NCI-H1048 (cell line): Measurements from ENCODE around the gene GINS2.
A peak's percentile ranks its signal among the peaks of the same experiment; 100 is the strongest.

ENCODE experiments used
- DNase-seq: peaks from one replicate; lab custom pipeline; 2025; lab: John Stamatoyannopoulos, UW

Gene GINS2

GRCh38 chr16:85688586-85689284 is at the start of gene GINS2:
TSS of gene GINS2 (minus strand) at chr16:85688954. CDS start at chr16:85688898, 56 bp downstream.
- peak; percentile 54 for DNase-seq

GRCh38 chr16:85736921-85737320 is 48.2 kb upstream of the GINS2 start:
- no peak for DNase-seq

- DNase-seq, result no peak
Measured at GRCh38 chr16:85735946-85736345, 47.2 kb upstream of the GINS2 start.

- no peak for DNase-seq
Measured at GRCh38 chr16:85735225-85735635, 46.5 kb upstream of the GINS2 start.

GRCh38 chr16:85734311-85735017 is 45.7 kb upstream of the GINS2 start:
- DNase-seq, result no peak

- DNase-seq, result no peak
Measured at GRCh38 chr16:85733839-85734170, 45.1 kb upstream of the GINS2 start.

- DNase-seq, result no peak
Measured at GRCh38 chr16:85733155-85733838, 44.5 kb upstream of the GINS2 start.

- DNase-seq, result no peak
Measured at GRCh38 chr16:85731179-85731578, 42.4 kb upstream of the GINS2 start.

- DNase-seq, result no peak
Measured at GRCh38 chr16:85730186-85730465, 41.4 kb upstream of the GINS2 start.

- DNase-seq, result no peak
Measured at GRCh38 chr16:85729452-85730185, 40.9 kb upstream of the GINS2 start.

- DNase-seq, result no peak
Measured at GRCh38 chr16:85728879-85729278, 40.1 kb upstream of the GINS2 start.

GRCh38 chr16:85724936-85725335 is 36.2 kb upstream of the GINS2 start:
- no peak for DNase-seq

GRCh38 chr16:85724126-85724879 is 35.5 kb upstream of the GINS2 start:
- DNase-seq, result no peak

GRCh38 chr16:85722128-85722893 is 33.6 kb upstream of the GINS2 start:
- DNase-seq, result no peak

GRCh38 chr16:85720302-85720637 is 31.5 kb upstream of the GINS2 start:
- no peak for DNase-seq

- DNase-seq, result no peak
Measured at GRCh38 chr16:85719605-85720301, 31.0 kb upstream of the GINS2 start.

- DNase-seq, result no peak
Measured at GRCh38 chr16:85718682-85719081, 29.9 kb upstream of the GINS2 start.

- DNase-seq, result no peak
Measured at GRCh38 chr16:85718153-85718477, 29.4 kb upstream of the GINS2 start.

GRCh38 chr16:85717393-85718152 is 28.8 kb upstream of the GINS2 start:
- peak; percentile 14 for DNase-seq

GRCh38 chr16:85716680-85717038 is 27.9 kb upstream of the GINS2 start:
- no peak for DNase-seq
